ENCODE results near the gene FBXO11. TPM values are rescaled to one million over a fixed set of nuclear protein-coding genes. Genes with fewer than 3 reads are reported as not detected.

The FBXO11 gene
- total RNA-seq, 1 experiment from 2014 or later = 43.8 TPM

GRCh38 chr2:47891369-47892337, 14.6 kb downstream of the FBXO11 start:
- POLR2A ChIA-PET = no interaction called here
- Mint-ChIP-seq H3K27ac (no peak overlapping the region), H3K9me3 (no peaks in the 10 kb centered on the region), H3K4me1 (peaks cover 36% of the 10 kb centered on the region), H3K4me3 (no peak overlapping the region), H3K27me3 (ENCODE audit: low read depth) (no peaks in the 10 kb centered on the region), H3K36me3 (no peaks in the 10 kb centered on the region)
- TF ChIP-seq ETV6 (CRISPR knock-in tag; IDR thresholded peaks at IDR 0.05) = no peak
- ATAC-seq (no peak), DNase-seq (ENCODE audit: low spot score) (no peak)
- CTCF ChIA-PET = interaction anchor here (0.6 kb wide), 1 partner anchor 40 kb away, joined by 3 read pairs; no protein-coding TSS in a partner anchor

- H3K9me3 Mint-ChIP-seq = no peaks in the 10 kb centered on the region
- no peaks in the 10 kb centered on the region for H3K27me3 Mint-ChIP-seq (ENCODE audit: low read depth)
- H3K4me1 Mint-ChIP-seq = peaks cover 28% of the 10 kb centered on the region
- ATAC-seq (no peak), DNase-seq (ENCODE audit: low spot score) (no peak)
- H3K4me3 Mint-ChIP-seq = no peak overlapping the region
- ChIA-PET CTCF (no interaction called here), POLR2A (no interaction called here)
- no peak overlapping the region for H3K27ac Mint-ChIP-seq
- no peaks in the 10 kb centered on the region for H3K36me3 Mint-ChIP-seq
- no peak for TF ChIP-seq ZNF281 (CRISPR knock-in tag; IDR thresholded peaks at IDR 0.05)
- no peak for TF ChIP-seq NFYB (CRISPR knock-in tag; conservative IDR thresholded peaks at IDR 0.05; ENCODE audit: low read depth)
- no peak for TF ChIP-seq ZNF512 (CRISPR knock-in tag; IDR thresholded peaks at IDR 0.05; ENCODE audit: borderline replicate concordance)
- no peak for TF ChIP-seq KAT7 (CRISPR knock-in tag; IDR thresholded peaks at IDR 0.05; ENCODE audit: borderline replicate concordance)
- no peak for TF ChIP-seq AR (CRISPR knock-in tag; IDR thresholded peaks at IDR 0.05)
- TF ChIP-seq CREM (CRISPR knock-in tag; IDR thresholded peaks at IDR 0.05) = no peak
- TF ChIP-seq NFATC4 (CRISPR knock-in tag; IDR thresholded peaks at IDR 0.05) = no peak
- TF ChIP-seq FOXJ3 (CRISPR knock-in tag; IDR thresholded peaks at IDR 0.05; ENCODE audit: borderline replicate concordance) = no peak
- no peak for TF ChIP-seq MXD4 (CRISPR knock-in tag; IDR thresholded peaks at IDR 0.05; ENCODE audit: borderline replicate concordance)
- no peak for TF ChIP-seq AFF4 (CRISPR knock-in tag; IDR thresholded peaks at IDR 0.05; ENCODE audit: borderline replicate concordance)
- no peak for TF ChIP-seq MAX (CRISPR knock-in tag; IDR thresholded peaks at IDR 0.05)
- TF ChIP-seq CREB1 (CRISPR knock-in tag; IDR thresholded peaks at IDR 0.05) = no peak
- no peak for TF ChIP-seq RORB (CRISPR knock-in tag; IDR thresholded peaks at IDR 0.05)
- TF ChIP-seq USF2 (CRISPR knock-in tag; IDR thresholded peaks at IDR 0.05) = no peak
- TF ChIP-seq USF1 (CRISPR knock-in tag; IDR thresholded peaks at IDR 0.05) = no peak
- no peak for TF ChIP-seq GABPB1 (CRISPR knock-in tag; IDR thresholded peaks at IDR 0.05)
- no peak for TF ChIP-seq TP53 (CRISPR knock-in tag; IDR thresholded peaks at IDR 0.05)
These were observed 15.5 kb downstream of the FBXO11 start for GRCh38 chr2:47890711-47891368.
